HAP-1 (cell line): ENCODE measurements around the gene HERC3.

Experiments
- DNase-seq, 2 experiments: peaks; one replicate each; pipeline ENCODE4 v3.0.0-alpha.2; 2016 to 2020; ENCODE audit warnings: low spot score in 2 of 2
- H3K27me3 ChIP-seq: fragments of 250-450 bp; sonication (Bioruptor Pico); 2 replicates; pipeline ENCODE4 v1.5.1; 2020; ENCODE audit warnings: low read depth, mild to moderate bottlenecking, moderate library complexity
- H3K36me3 ChIP-seq: fragments of 250-450 bp; sonication (Bioruptor Pico); replicated peaks from 2 replicates; pipeline ENCODE4 v1.5.1; 2020; ENCODE audit warnings: mild to moderate bottlenecking
- H3K4me1 ChIP-seq: fragments of 250-450 bp; sonication (Bioruptor Pico); 2 replicates; pipeline ENCODE4 v1.5.1; 2020; ENCODE audit warnings: mild to moderate bottlenecking
- H3K4me3 ChIP-seq: fragments of 250-450 bp; sonication (Bioruptor Pico); 2 replicates; pipeline ENCODE4 v1.5.1; 2020; ENCODE audit warnings: mild to moderate bottlenecking, moderate library complexity
- H3K9me3 ChIP-seq: fragments of 250-450 bp; sonication (Bioruptor Pico); 2 replicates; pipeline ENCODE4 v1.5.1; 2020; ENCODE audit warnings: mild to moderate bottlenecking, moderate library complexity
- in situ Hi-C: fragments of 300-500 bp; cut with MboI; formaldehyde crosslinking; loops from 3 replicates; pipeline ENCODE4 v1.14.3; 2020; ENCODE audit warnings: low sequenced_read_pairs, inconsistent platforms, mixed read lengths

The HERC3 gene

DNA sequence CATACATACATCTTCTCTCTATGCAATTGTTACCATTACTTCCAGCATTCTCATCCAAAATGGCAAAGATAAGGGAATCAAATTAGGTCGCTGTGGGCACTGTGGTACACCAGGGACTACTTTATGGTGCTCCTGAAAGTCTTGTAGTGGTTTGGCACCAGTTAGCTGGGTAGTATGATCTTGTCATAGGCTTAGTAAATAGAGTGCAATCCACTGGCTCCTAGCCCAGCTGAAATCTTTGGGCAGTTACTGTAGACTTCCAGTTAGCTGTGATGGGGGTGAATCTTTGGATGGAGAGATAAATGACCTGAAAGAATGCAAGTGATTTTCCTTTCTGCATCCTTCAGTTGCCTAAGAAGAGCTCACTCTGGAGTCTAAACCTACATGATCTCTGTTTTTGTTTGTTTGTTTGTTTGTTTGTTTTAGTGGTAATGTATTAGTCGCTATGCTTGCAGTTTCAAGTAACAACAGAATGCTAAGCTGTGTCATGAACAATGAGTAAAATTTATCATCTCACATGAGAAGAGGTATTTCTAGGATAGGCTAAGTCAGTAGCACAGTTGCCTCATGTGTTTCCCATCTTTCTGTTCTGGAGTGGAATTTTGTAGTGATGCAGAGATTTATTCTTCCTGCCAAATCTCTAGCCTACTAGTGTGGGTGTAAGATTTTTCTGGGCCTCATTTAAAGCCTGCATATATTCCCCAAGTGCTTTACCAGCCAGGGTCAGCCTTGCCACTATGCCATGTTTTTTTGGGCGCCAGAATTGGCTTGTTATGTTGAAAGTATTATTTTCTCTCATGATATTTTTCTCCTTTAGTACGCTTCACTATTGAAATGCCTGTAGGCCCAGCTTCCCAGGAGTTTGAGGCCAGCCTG lies 24.2 kb downstream of the HERC3 start:
- Histone ChIP-seq H3K27me3 (no peaks in the 10 kb centered on the region), H3K36me3 (no peaks in the 10 kb centered on the region), H3K4me3 (no peak overlapping the region), H3K4me1 (peaks cover 6% of the 10 kb centered on the region; the same call in 1 of the 2 replicates), H3K9me3 (no peaks in the 10 kb centered on the region)
- in situ Hi-C loops = no loop called here
- no peak for DNase-seq

DNA sequence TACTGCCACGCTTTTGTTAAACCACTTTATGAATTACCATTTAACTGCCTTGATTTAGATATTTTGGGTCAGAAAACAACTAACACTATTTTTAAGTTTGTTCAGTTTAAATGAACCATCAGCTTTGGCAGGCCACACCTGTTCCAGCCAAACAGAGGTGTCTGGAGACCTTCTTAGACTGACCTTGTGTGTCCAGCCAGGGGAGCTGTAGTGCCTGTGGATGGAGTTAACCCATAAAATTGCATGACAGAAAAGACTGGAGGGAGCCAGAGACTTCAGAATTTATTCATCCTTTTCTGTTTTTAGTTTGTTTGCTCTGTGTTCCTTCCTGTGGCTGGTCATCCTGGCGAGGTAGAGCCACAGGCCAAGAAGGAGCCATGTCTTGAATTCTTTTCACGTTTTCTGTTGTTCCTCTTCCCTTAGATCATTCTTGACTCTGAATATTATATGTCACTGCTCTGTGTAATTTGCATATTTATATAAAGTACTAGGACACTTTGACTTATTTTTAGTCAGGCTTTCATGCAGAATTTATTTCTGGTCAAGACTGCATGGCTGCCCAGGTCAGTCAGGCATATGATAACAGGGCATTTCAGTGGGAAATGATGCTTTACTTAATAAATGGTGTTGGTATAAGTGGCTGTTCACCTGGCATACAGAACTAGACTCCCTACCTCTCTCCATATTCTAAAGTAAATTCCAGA lies 26.7 kb downstream of the HERC3 start:
- in situ Hi-C loops = no loop called here
- no peaks in the 10 kb centered on the region for H3K27me3 ChIP-seq

DNA sequence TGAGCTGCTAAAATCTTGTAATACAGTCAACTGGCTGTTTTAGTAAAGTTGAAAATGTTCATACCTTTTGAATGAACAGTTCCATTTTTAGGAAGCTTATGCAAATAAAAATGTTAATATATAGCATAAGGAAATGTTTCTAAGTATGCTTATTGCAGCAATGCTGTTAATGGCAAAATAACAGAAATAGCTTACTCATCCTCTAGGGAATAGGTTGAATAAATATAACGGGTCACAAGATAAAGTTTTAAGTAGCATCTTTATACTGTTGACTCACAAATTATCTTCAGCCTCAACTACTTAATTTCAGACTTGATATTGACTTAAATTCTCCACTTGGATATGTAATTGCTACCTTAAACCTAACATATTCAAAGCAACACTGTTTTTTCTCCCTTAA lies 27.7 kb downstream of the HERC3 start:
- H3K4me3 ChIP-seq = no peak overlapping the region
- H3K9me3 ChIP-seq = no peaks in the 10 kb centered on the region
- H3K36me3 ChIP-seq = no peaks in the 10 kb centered on the region
- no peaks in the 10 kb centered on the region for H3K4me1 ChIP-seq
- no peaks in the 10 kb centered on the region for H3K27me3 ChIP-seq
- in situ Hi-C loops = no loop called here
- DNase-seq = no peak

More for the DNA sequence above, 26.7 kb downstream of the HERC3 start:
- no peak for DNase-seq
- Histone ChIP-seq H3K4me3 (no peak overlapping the region), H3K4me1 (no peaks in the 10 kb centered on the region), H3K36me3 (no peaks in the 10 kb centered on the region), H3K9me3 (no peaks in the 10 kb centered on the region)

DNA sequence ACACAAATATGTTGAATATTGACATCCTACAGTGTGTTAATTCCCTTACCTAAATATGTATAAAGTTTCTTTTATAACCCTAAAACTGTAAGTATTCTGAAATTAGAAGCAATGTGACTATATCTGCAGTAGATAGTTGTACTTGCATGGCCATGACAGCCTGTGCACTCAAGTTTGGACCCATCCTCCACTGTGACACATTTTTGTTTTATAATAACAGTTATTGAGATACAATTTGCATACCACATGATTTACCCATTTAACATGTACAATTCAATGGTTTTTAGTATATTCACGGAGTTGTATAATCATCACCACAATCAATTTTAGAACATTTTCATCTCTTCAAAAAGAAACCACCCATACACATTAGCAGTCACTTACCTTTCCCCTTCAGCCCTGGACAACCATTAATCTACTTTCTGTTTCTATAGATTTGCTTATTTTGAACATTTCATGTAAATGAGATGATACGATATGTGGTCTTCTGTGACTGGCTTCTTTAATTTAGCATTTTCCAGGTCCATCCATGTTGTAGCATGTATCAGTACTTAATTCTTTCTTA lies 29.6 kb downstream of the HERC3 start:
- Histone ChIP-seq H3K4me1 (no peaks in the 10 kb centered on the region), H3K27me3 (no peaks in the 10 kb centered on the region), H3K9me3 (no peaks in the 10 kb centered on the region), H3K36me3 (no peaks in the 10 kb centered on the region), H3K4me3 (no peak overlapping the region)
- DNase-seq = no peak
- in situ Hi-C loops = no loop called here

DNA sequence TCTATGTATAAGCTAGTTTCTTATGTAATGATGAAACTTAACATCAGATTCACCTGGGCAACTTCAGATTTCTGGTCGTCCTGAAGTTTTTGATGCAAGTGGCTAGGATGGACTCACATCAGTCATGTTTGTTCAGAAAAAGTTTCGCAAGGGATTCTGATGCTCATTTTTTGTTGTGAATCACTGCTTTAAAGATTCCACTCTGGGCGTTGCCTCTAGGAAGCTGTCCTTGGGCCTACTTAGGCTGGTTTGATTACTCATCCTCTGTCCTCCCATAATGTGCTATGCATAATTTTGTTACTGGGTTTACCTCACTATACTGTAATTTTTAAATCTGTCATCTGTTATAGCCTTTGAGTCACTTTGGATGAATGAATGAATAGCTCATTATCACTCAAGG lies 30.8 kb downstream of the HERC3 start:
- no peaks in the 10 kb centered on the region for H3K36me3 ChIP-seq

DNA sequence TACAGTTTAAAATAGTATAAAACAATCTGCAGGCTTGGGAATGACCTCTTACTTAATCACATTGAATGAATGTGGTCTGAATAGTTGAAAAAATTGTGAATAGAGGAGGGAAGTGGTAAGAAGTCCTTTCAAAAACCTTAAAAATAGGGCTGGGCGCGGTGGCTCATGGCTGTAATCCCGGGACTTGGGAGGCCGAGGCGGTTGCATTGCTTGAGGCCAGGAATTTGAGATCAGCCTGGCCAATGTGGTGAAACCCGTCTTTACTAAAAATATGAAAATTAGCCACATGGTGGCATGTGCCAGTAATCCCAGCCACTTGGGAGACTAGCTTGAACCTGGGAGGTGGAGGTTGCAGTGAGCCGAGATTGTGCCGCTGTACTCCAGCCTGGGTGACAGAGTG lies 36.5 kb downstream of the HERC3 start:
- H3K36me3 ChIP-seq = no peaks in the 10 kb centered on the region
- no peaks in the 10 kb centered on the region for H3K27me3 ChIP-seq
- DNase-seq = no peak
- H3K4me3 ChIP-seq = no peak overlapping the region
- no peaks in the 10 kb centered on the region for H3K9me3 ChIP-seq
- no peaks in the 10 kb centered on the region for H3K4me1 ChIP-seq
- in situ Hi-C loops = no loop called here

More for the DNA sequence above, 30.8 kb downstream of the HERC3 start:
- no peaks in the 10 kb centered on the region for H3K4me1 ChIP-seq
- H3K9me3 ChIP-seq = no peaks in the 10 kb centered on the region
- DNase-seq = no peak
- H3K4me3 ChIP-seq = no peak overlapping the region
- H3K27me3 ChIP-seq = no peaks in the 10 kb centered on the region
- in situ Hi-C loops = no loop called here

DNA sequence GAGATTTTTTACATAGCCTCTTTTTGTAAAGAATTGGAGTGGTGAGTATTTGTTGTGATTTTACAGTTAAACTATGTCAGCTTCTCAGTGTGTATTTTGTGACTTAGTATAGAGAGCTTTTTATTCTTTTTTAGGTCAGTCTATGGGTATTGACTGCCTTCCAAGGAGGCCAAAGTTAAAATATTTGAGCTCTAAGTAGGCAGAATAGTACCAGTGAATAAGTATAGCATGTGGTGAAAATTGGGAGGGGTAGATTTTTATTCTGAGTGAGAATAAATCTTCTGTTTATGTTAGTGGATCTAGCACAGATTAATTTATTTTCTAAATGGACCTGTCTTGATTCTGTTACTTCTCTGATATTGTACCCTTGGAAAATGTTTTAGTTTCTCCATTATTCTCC lies 37.5 kb downstream of the HERC3 start:
- H3K36me3 ChIP-seq = no peaks in the 10 kb centered on the region
- no peaks in the 10 kb centered on the region for H3K27me3 ChIP-seq
- no peak overlapping the region for H3K4me3 ChIP-seq
- DNase-seq = no peak
- no peaks in the 10 kb centered on the region for H3K9me3 ChIP-seq
- in situ Hi-C loops = no loop called here
- H3K4me1 ChIP-seq = no peaks in the 10 kb centered on the region

GRCh38 chr4:88630756-88631155 lies 38.5 kb downstream of the HERC3 start:
- H3K4me1 ChIP-seq = no peaks in the 10 kb centered on the region
- no peaks in the 10 kb centered on the region for H3K9me3 ChIP-seq
- H3K4me3 ChIP-seq = no peak overlapping the region
- no peaks in the 10 kb centered on the region for H3K27me3 ChIP-seq
- DNase-seq = no peak
- in situ Hi-C loops = no loop called here
- no peaks in the 10 kb centered on the region for H3K36me3 ChIP-seq

- Histone ChIP-seq H3K4me1 (no peaks in the 10 kb centered on the region), H3K4me3 (no peak overlapping the region), H3K36me3 (no peaks in the 10 kb centered on the region), H3K27me3 (no peaks in the 10 kb centered on the region), H3K9me3 (no peaks in the 10 kb centered on the region)
- DNase-seq = no peak
- in situ Hi-C loops = no loop called here
Observed at GRCh38 chr4:88643932-88644331, 51.7 kb downstream of the HERC3 start.

DNA sequence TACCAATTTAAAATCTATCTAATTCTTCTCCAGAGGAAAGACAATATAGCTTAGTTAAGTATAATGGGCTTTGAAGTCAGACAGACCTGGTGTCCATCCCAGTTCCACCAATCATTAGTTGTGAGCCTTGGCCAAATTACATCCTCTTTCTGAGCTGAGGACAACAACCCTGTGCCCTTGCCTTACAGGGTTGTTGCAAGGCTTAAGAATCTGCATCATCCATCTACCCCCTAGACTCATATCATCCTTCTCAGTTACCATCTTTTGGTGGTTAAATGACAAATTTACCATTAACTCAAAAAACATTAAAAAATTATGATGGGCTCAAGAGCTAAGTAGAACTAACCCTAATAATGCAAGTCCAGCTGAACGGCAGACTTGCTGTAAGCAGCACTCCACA lies 53.7 kb downstream of the HERC3 start:
- no peak overlapping the region for H3K4me3 ChIP-seq
- H3K27me3 ChIP-seq = no peaks in the 10 kb centered on the region
- H3K9me3 ChIP-seq = no peaks in the 10 kb centered on the region
- H3K4me1 ChIP-seq = no peaks in the 10 kb centered on the region
- no peaks in the 10 kb centered on the region for H3K36me3 ChIP-seq
- DNase-seq = no peak
- in situ Hi-C loops = no loop called here

DNA sequence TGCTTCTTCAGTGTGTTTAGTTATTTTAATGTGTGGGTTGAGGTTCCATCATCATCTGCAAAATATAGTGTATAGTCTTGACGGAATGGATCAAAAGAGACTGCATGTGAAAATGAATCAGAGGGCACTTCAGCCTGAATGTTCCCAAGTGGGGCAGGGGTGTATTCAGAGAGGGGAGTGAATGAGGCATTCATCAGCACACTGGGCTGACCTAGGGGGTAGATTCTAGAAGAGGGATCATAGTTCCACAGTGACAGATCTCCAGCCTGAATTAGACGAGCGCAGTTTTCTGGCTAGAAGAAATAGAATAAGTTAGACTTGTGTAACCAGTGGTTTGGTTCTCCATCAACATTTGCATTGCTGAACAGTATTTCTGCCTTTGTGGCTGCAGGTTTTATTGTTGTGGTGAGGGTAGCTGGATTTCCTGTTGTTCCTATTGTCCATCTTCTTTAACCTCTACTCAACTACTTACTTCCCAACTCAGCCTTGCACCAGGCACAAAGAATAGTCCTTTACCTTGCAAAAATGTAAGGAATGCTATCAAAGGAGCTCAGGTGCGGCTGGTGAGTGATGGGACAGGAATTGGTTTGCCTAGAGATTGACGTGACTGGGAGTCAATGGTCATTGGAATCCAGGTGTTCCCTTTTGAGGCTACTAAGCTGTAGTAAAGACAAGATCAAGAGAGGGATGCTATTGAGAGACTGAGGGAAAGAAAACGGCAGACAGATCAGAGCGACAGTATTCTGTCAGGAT lies 54.4 kb downstream of the HERC3 start:
- Histone ChIP-seq H3K4me1 (no peaks in the 10 kb centered on the region), H3K4me3 (no peak overlapping the region), H3K36me3 (no peaks in the 10 kb centered on the region), H3K9me3 (no peaks in the 10 kb centered on the region), H3K27me3 (no peaks in the 10 kb centered on the region)
- no peak for DNase-seq
- in situ Hi-C loops = no loop called here

DNA sequence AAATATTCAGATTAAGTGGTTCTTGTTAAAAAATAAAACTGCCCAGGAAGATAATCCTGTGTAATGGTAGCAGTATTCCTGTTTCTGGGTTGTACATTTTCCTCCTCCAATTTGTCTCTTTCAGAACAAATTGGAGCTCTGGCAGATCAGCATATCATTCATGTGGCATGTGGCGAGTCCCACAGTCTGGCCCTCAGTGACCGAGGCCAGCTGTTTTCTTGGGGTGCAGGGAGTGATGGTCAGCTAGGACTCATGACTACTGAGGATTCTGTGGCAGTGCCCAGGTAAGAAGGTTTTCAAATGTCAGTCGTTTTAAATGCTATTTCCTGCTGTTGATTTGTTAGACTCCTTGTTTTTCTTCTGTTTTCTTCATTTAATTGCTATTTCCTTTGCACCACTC lies 57.4 kb downstream of the HERC3 start:
- H3K36me3 ChIP-seq = no peaks in the 10 kb centered on the region
- H3K9me3 ChIP-seq = no peaks in the 10 kb centered on the region
- no peaks in the 10 kb centered on the region for H3K27me3 ChIP-seq
- H3K4me1 ChIP-seq = no peaks in the 10 kb centered on the region
- no peak for DNase-seq
- no peak overlapping the region for H3K4me3 ChIP-seq
- in situ Hi-C loops = no loop called here

DNA sequence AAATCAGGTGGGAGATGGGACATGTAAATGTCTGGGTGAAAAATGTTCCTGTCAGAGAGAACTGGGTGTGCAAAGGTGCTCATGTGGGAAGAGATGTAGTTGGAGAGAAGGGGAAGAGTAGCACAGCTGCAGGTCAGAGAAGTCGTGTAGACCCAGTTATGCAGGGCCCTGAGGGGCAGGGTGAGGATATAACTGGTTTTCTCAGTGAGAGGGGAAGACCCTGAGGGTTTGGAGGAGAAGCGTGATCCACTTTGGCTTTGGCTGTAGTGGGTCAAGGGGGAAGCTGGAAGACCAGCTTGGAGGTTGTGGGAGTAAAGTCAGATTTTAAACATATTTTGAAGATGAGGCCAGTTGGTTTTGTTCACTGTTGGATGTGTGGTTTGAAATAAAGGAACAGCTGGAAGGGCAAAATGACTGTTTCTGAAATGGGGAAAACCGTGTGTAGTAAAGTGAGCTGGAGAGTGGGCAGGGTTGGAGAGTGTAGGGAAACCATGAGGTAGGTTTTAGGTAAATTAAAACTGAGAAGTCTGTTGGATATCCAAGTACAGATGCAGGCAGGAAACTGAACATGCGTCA lies 61.2 kb downstream of the HERC3 start:
- Histone ChIP-seq H3K4me3 (no peak overlapping the region), H3K36me3 (no peaks in the 10 kb centered on the region), H3K9me3 (no peaks in the 10 kb centered on the region), H3K27me3 (no peaks in the 10 kb centered on the region), H3K4me1 (no peaks in the 10 kb centered on the region)
- in situ Hi-C loops = no loop called here
- no peak for DNase-seq
